Transverse colon (tissue), 4 donors: ENCODE results near the gene CCDC112.

Source experiments
- EP300 ChIP-seq: sonication (generic); formaldehyde crosslinking; IDR thresholded peaks from one replicate; pipeline ENCODE4 v1.6.1; 2017; ENCODE audit warnings: antibody characterized with exemption, low read depth
- POLR2A ChIP-seq: fragments of 450-650 bp; IDR thresholded peaks from one replicate; pipeline ENCODE4 v1.6.1; 2016; ENCODE audit warnings: antibody characterized with exemption, mild to moderate bottlenecking, moderate library complexity
- POLR2AphosphoS5 ChIP-seq, 3 donors: sonication (generic); formaldehyde crosslinking; IDR thresholded peaks; one replicate each; pipeline ENCODE4 v1.6.1; 2016; ENCODE audit warnings: antibody characterized with exemption in 3 of 3
- TF ChIP-seq, protein P1 (sequence below), 5 experiments: fragments of 200-600 bp in 3 of 5; fragments of 450-650 bp in 2 of 5; sonication (generic) in 3 of 5; IDR thresholded peaks; 1 replicate in 2 of 5; 2 replicates in 3 of 5; pipeline ENCODE4 v1.5.1; 2016 to 2017; ENCODE audit warnings: antibody characterized with exemption in 5 of 5, inconsistent platforms in 3 of 5, mild to moderate bottlenecking in 2 of 5, moderate library complexity in 1 of 5

- TF ChIP-seq, protein P1, sequence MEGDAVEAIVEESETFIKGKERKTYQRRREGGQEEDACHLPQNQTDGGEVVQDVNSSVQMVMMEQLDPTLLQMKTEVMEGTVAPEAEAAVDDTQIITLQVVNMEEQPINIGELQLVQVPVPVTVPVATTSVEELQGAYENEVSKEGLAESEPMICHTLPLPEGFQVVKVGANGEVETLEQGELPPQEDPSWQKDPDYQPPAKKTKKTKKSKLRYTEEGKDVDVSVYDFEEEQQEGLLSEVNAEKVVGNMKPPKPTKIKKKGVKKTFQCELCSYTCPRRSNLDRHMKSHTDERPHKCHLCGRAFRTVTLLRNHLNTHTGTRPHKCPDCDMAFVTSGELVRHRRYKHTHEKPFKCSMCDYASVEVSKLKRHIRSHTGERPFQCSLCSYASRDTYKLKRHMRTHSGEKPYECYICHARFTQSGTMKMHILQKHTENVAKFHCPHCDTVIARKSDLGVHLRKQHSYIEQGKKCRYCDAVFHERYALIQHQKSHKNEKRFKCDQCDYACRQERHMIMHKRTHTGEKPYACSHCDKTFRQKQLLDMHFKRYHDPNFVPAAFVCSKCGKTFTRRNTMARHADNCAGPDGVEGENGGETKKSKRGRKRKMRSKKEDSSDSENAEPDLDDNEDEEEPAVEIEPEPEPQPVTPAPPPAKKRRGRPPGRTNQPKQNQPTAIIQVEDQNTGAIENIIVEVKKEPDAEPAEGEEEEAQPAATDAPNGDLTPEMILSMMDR (IDR thresholded peaks at IDR 0.05), result no peak
- TF ChIP-seq EP300 (no peak), POLR2A (no peak), POLR2AphosphoS5 (IDR thresholded peaks at IDR 0.05) (no peak)
These were observed 14.3 kb downstream of the CCDC112 start for GRCh38 chr5:115282131-115282530.
